Measurements from ENCODE around the gene PTEN. TPM values are rescaled to one million over a fixed set of nuclear protein-coding genes. Genes with fewer than 3 reads are reported as not detected.
A peak's percentile ranks its signal among the peaks of the same experiment; 100 is the strongest.

PTEN gene
- total RNA-seq (2014; rRNA removed; shearing (Covaris generic)) (50.0 and 64.0 TPM in 2 replicates), polyA plus RNA-seq (2016; fragmentation: Nextera tagmentation; extraction: Ambion mirVana) (20.8 and 23.4 TPM in 2 replicates)
- long read RNA-seq, partial matches to known transcripts = 1 of 3 reads
- long read RNA-seq, other reads (novel, unspliced or antisense) = 2 of 3 reads

- ATAC-seq (peak; percentile 78), DNase-seq (ENCODE audit: low spot score) (peak; percentile 94)
- Mint-ChIP-seq H3K9me3 (peaks cover 5% of the 10 kb centered on the region), H3K27me3 (ENCODE audit: insufficient read depth, low read depth, poor library complexity) (peaks cover 10% of the 10 kb centered on the region), H3K27ac (peak within 1 kb of the TSS; percentile 98), H3K4me3 (peak within 1 kb of the TSS; percentile 95), H3K36me3 (ENCODE audit: low read depth) (peaks cover 10% of the 10 kb centered on the region; the same call in 2 of the 3 replicates), H3K4me1 (peaks cover 32% of the 10 kb centered on the region)
- Histone ChIP-seq H3K36me3 (ENCODE audit: insufficient read depth) (no peaks in the 10 kb centered on the region), H3K27ac (ENCODE audit: low read depth) (peak within 1 kb of the TSS; percentile 97), H3K4me1 (ENCODE audit: insufficient read depth) (peaks cover 30% of the 10 kb centered on the region), H3K27me3 (ENCODE audit: insufficient read depth) (no peaks in the 10 kb centered on the region), H3K4me2 (peak within 1 kb of the TSS; percentile 84), H3F3A (replicated peaks; ENCODE audit: low read depth) (peaks cover 7% of the 10 kb centered on the region; the same call in 1 of the 2 replicates), H3K79me2 (replicated peaks; ENCODE audit: insufficient read depth) (peaks cover 42% of the 10 kb centered on the region), H3K9me2 (ENCODE audit: insufficient read depth) (no peaks in the 10 kb centered on the region), H4K20me1 (replicated peaks; ENCODE audit: insufficient read depth) (peaks cover 30% of the 10 kb centered on the region), H3K4me3 (peak within 1 kb of the TSS; percentile 87), H2AFZ (0 out of 2 replicates have a peak within 1 kb of the TSS, but pooled peaks have one; percentile 24)
- TF ChIP-seq POLR2AphosphoS5 (IDR thresholded peaks at IDR 0.05; ENCODE audit: low read depth) (peak; percentile 81), ZNF331 (CRISPR knock-in tag; IDR thresholded peaks at IDR 0.05; ENCODE audit: low read depth) (no peak), CREB1 (CRISPR knock-in tag; IDR thresholded peaks at IDR 0.05; ENCODE audit: low read depth) (peak; percentile 83), CTCF (conservative IDR thresholded peaks at IDR 0.05; ENCODE audit: low read depth in 2 of 2) (no peak), EZH2phosphoT487 (IDR thresholded peaks at IDR 0.05; ENCODE audit: unreplicated experiment) (no peak), JUNB (IDR thresholded peaks at IDR 0.05; ENCODE audit: unreplicated experiment) (no peak), NANOG (IDR thresholded peaks at IDR 0.05; ENCODE audit: borderline replicate concordance) (no peak), STAT1 (IDR thresholded peaks at IDR 0.05; ENCODE audit: unreplicated experiment) (no peak), EZH2 (IDR thresholded peaks at IDR 0.05; ENCODE audit: low read depth, unreplicated experiment) (no peak), REST (IDR thresholded peaks at IDR 0.05; ENCODE audit: unreplicated experiment) (no peak)
- TF ChIP-seq, protein P1, sequence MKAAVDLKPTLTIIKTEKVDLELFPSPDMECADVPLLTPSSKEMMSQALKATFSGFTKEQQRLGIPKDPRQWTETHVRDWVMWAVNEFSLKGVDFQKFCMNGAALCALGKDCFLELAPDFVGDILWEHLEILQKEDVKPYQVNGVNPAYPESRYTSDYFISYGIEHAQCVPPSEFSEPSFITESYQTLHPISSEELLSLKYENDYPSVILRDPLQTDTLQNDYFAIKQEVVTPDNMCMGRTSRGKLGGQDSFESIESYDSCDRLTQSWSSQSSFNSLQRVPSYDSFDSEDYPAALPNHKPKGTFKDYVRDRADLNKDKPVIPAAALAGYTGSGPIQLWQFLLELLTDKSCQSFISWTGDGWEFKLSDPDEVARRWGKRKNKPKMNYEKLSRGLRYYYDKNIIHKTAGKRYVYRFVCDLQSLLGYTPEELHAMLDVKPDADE (IDR thresholded peaks at IDR 0.05) = 0 out of 2 replicates have a peak, but pooled peaks have one; percentile 21
- TF ChIP-seq, protein P2, sequence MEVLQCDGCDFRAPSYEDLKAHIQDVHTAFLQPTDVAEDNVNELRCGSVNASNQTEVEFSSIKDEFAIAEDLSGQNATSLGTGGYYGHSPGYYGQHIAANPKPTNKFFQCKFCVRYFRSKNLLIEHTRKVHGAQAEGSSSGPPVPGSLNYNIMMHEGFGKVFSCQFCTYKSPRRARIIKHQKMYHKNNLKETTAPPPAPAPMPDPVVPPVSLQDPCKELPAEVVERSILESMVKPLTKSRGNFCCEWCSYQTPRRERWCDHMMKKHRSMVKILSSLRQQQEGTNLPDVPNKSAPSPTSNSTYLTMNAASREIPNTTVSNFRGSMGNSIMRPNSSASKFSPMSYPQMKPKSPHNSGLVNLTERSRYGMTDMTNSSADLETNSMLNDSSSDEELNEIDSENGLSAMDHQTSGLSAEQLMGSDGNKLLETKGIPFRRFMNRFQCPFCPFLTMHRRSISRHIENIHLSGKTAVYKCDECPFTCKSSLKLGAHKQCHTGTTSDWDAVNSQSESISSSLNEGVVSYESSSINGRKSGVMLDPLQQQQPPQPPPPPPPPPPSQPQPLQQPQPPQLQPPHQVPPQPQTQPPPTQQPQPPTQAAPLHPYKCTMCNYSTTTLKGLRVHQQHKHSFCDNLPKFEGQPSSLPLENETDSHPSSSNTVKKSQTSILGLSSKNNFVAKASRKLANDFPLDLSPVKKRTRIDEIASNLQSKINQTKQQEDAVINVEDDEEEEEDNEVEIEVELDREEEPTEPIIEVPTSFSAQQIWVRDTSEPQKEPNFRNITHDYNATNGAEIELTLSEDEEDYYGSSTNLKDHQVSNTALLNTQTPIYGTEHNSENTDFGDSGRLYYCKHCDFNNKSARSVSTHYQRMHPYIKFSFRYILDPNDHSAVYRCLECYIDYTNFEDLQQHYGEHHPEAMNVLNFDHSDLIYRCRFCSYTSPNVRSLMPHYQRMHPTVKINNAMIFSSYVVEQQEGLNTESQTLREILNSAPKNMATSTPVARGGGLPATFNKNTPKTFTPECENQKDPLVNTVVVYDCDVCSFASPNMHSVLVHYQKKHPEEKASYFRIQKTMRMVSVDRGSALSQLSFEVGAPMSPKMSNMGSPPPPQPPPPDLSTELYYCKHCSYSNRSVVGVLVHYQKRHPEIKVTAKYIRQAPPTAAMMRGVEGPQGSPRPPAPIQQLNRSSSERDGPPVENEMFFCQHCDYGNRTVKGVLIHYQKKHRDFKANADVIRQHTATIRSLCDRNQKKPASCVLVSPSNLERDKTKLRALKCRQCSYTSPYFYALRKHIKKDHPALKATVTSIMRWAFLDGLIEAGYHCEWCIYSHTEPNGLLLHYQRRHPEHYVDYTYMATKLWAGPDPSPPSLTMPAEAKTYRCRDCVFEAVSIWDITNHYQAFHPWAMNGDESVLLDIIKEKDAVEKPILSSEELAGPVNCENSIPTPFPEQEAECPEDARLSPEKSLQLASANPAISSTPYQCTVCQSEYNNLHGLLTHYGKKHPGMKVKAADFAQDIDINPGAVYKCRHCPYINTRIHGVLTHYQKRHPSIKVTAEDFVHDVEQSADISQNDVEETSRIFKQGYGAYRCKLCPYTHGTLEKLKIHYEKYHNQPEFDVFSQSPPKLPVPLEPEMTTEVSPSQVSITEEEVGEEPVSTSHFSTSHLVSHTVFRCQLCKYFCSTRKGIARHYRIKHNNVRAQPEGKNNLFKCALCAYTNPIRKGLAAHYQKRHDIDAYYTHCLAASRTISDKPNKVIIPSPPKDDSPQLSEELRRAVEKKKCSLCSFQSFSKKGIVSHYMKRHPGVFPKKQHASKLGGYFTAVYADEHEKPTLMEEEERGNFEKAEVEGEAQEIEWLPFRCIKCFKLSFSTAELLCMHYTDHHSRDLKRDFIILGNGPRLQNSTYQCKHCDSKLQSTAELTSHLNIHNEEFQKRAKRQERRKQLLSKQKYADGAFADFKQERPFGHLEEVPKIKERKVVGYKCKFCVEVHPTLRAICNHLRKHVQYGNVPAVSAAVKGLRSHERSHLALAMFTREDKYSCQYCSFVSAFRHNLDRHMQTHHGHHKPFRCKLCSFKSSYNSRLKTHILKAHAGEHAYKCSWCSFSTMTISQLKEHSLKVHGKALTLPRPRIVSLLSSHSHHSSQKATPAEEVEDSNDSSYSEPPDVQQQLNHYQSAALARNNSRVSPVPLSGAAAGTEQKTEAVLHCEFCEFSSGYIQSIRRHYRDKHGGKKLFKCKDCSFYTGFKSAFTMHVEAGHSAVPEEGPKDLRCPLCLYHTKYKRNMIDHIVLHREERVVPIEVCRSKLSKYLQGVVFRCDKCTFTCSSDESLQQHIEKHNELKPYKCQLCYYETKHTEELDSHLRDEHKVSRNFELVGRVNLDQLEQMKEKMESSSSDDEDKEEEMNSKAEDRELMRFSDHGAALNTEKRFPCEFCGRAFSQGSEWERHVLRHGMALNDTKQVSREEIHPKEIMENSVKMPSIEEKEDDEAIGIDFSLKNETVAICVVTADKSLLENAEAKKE (CRISPR knock-in tag; IDR thresholded peaks at IDR 0.05) = no peak
Observed at GRCh38 chr10:87863053-87863943, at the start of gene PTEN, which contains the start of gene KLLN. TSS of gene PTEN (plus strand) at chr10:87863625. CDS start at chr10:87864470, 845 bp downstream. TSS of gene KLLN (minus strand) at chr10:87863533. CDS start at chr10:87862487, 1,046 bp downstream.

Measured in GM23338 (cell line).